Calu3 (cell line): ENCODE measurements around the gene MITD1. TPM values are rescaled to one million over a fixed set of nuclear protein-coding genes. Genes with fewer than 3 reads are reported as not detected.

Experiments
- BruUV-seq: library from RNA; stranded (reverse); fragments of 400-500 nt; replicated peaks from 2 replicates; lab custom pipeline; 2021; lab: Mats Ljungman, UMichigan
- CTCF ChIA-PET: fragments of 300-600 bp; sonication (Branson Sonifier 250); formaldehyde crosslinking; loops from one replicate; lab custom pipeline; 2022; ENCODE audit warnings: antibody characterized with exemption; lab: Charles Lee
- DNase-seq: peaks from one replicate; pipeline ENCODE4 v3.0.0; 2022
- H3K27ac Mint-ChIP-seq: one replicate; pipeline ENCODE4 v1.8.0; 2022; ENCODE audit warnings: mixed read lengths; ENCODE audit not compliant: unreplicated experiment
- H3K27me3 Mint-ChIP-seq: one replicate; pipeline ENCODE4 v1.8.0; 2022; ENCODE audit warnings: mixed read lengths; ENCODE audit not compliant: unreplicated experiment
- H3K36me3 Mint-ChIP-seq: one replicate; pipeline ENCODE4 v1.8.0; 2022; ENCODE audit warnings: mild to moderate bottlenecking, moderate library complexity, mixed read lengths; ENCODE audit not compliant: insufficient read depth, unreplicated experiment
- H3K4me1 Mint-ChIP-seq: one replicate; pipeline ENCODE4 v1.8.0; 2022; ENCODE audit warnings: mild to moderate bottlenecking, low read depth, mixed read lengths; ENCODE audit not compliant: unreplicated experiment
- H3K4me3 Mint-ChIP-seq: one replicate; pipeline ENCODE4 v1.8.0; 2022; ENCODE audit warnings: mild to moderate bottlenecking, low read depth, moderate library complexity, mixed read lengths; ENCODE audit not compliant: unreplicated experiment
- H3K9me3 Mint-ChIP-seq: one replicate; pipeline ENCODE4 v1.8.0; 2022; ENCODE audit warnings: low read depth, mixed read lengths; ENCODE audit not compliant: unreplicated experiment
- intact Hi-C: fragments of 100-400 bp; cut with micrococcal nuclease; formaldehyde crosslinking; loops from one replicate; pipeline ENCODE4 v1.10.0; 2022; ENCODE audit not compliant: unreplicated experiment
- total RNA-seq: library from RNA; stranded (reverse); gene quantifications from 2 replicates; pipeline ENCODE4 v1.2.3, GENCODE V29; 2022
- TF ChIP-seq, protein P1 (sequence below): fragments of 200-600 bp; IDR thresholded peaks from one replicate; pipeline ENCODE4 v1.8.0; 2022; ENCODE audit warnings: antibody characterized with exemption; ENCODE audit not compliant: unreplicated experiment

Gene MITD1
- total RNA-seq, 1 experiment from 2014 or later = 29.9 TPM

DNA sequence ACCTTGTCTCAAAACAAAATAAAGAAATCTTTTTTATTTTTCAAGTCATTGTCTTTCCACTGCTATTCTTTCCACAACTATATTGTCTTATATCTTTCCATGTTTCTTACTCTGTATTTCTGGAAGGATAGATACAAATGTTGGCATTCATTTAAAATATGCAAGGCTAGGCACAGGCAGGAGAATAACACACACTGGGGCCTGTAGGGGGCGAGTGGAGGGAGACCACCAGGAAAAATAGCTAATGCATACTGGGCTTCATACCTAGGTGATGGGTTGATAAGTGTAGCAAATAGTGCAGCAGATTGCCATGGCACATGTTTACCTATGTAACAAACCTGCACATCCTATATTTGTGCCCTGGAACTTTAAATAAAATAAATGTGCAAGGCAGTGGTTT, 9.7 kb upstream of the MITD1 start:
- no peaks in the 10 kb centered on the region for H3K4me1 Mint-ChIP-seq
- H3K36me3 Mint-ChIP-seq = peaks cover 10% of the 10 kb centered on the region
- no peak for DNase-seq
- no TSS peak for BruUV-seq
- CTCF ChIA-PET = interaction anchor here (0.8 kb wide), 1 partner anchor 73 kb away, joined by 8 read pairs; no protein-coding TSS in a partner anchor
- no peaks in the 10 kb centered on the region for H3K27me3 Mint-ChIP-seq
- no peak overlapping the region for H3K4me3 Mint-ChIP-seq
- TF ChIP-seq, protein P1, sequence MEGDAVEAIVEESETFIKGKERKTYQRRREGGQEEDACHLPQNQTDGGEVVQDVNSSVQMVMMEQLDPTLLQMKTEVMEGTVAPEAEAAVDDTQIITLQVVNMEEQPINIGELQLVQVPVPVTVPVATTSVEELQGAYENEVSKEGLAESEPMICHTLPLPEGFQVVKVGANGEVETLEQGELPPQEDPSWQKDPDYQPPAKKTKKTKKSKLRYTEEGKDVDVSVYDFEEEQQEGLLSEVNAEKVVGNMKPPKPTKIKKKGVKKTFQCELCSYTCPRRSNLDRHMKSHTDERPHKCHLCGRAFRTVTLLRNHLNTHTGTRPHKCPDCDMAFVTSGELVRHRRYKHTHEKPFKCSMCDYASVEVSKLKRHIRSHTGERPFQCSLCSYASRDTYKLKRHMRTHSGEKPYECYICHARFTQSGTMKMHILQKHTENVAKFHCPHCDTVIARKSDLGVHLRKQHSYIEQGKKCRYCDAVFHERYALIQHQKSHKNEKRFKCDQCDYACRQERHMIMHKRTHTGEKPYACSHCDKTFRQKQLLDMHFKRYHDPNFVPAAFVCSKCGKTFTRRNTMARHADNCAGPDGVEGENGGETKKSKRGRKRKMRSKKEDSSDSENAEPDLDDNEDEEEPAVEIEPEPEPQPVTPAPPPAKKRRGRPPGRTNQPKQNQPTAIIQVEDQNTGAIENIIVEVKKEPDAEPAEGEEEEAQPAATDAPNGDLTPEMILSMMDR = no peak
- H3K27ac Mint-ChIP-seq = no peak overlapping the region
- intact Hi-C loops = no loop called here
- no peaks in the 10 kb centered on the region for H3K9me3 Mint-ChIP-seq

DNA sequence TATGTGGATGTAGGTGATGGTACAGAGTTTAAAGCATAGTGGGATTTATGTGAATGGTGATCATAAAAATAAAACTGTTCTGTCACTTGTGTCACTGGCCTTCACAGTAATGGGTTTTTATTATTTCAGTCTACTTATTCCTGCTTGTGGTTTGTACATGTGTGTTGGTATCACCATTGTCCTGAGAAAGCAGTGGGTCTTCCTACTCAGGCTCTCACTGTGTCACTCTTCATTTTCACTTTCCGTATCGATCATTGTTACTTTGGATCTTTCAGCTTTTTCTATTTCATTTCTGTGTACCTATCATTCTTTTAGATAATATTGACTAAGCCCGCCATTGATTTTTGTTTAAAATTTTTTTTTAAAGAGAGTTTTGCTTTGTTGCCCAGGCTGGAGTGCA, 7.5 kb upstream of the MITD1 start:
- intact Hi-C loops = no loop called here
- TF ChIP-seq, protein P1 = no peak
- no TSS peak for BruUV-seq
- H3K36me3 Mint-ChIP-seq = peaks cover 10% of the 10 kb centered on the region
- CTCF ChIA-PET = no interaction called here
- DNase-seq = no peak
- H3K4me3 Mint-ChIP-seq = no peak overlapping the region
- H3K27ac Mint-ChIP-seq = no peak overlapping the region
- no peaks in the 10 kb centered on the region for H3K27me3 Mint-ChIP-seq
- H3K4me1 Mint-ChIP-seq = peaks cover 2% of the 10 kb centered on the region
- no peaks in the 10 kb centered on the region for H3K9me3 Mint-ChIP-seq

DNA sequence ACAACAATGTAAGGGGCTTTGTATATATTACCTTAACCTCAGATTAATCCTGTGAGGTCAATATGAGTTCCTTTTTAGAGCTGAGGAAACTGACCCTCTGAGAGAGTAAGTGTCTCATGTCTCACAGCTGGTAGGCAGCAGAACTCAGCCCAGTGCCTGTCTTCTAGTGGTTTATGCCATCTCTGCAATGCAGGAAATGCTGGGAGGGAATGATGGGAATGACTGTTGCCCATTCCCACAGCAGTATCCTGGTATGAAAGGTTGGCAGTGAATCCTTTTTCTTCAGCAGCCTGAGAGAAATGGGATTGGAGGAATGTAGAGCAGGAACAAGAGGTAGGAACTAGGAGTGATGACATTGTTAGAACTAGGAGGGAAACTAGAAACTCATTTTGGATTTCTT, 6.2 kb upstream of the MITD1 start:
- no TSS peak for BruUV-seq
- no peaks in the 10 kb centered on the region for H3K9me3 Mint-ChIP-seq

DNA sequence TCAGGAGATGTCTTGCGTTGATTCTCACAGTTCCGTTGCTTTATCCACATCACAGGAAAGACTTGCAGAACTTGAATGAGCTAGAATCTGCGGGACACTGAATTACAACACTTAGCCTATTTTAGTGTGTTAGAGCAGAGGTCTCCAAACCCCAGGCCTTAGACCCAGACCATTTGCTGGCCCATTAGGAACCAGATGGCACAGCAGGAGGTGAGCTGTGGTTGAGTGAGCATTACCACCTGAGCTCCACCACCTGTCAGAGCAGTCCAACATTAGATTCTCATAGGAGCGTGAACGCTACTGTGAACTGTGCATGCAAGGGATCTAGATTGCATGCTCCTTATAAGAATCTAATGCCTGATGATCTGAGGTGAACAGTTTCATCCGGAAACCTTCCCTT, 4.0 kb upstream of the MITD1 start:
- CTCF ChIA-PET = no interaction called here
- intact Hi-C loops = loop anchor here (5.0 kb wide), 1 partner anchor 302 kb away; no protein-coding TSS in a partner anchor
- BruUV-seq = no TSS peak
- H3K36me3 Mint-ChIP-seq = peaks cover 37% of the 10 kb centered on the region
- no peaks in the 10 kb centered on the region for H3K27me3 Mint-ChIP-seq
- H3K4me1 Mint-ChIP-seq = peaks cover 19% of the 10 kb centered on the region
- DNase-seq = no peak
- TF ChIP-seq, protein P1 = no peak
- no peak overlapping the region for H3K4me3 Mint-ChIP-seq
- no peak overlapping the region for H3K27ac Mint-ChIP-seq
- no peaks in the 10 kb centered on the region for H3K9me3 Mint-ChIP-seq

More for the DNA sequence above, 6.2 kb upstream of the MITD1 start:
- CTCF ChIA-PET = no interaction called here
- H3K27ac Mint-ChIP-seq = no peak overlapping the region
- H3K4me1 Mint-ChIP-seq = peaks cover 12% of the 10 kb centered on the region
- peaks cover 21% of the 10 kb centered on the region for H3K36me3 Mint-ChIP-seq
- intact Hi-C loops = no loop called here
- no peaks in the 10 kb centered on the region for H3K27me3 Mint-ChIP-seq
- TF ChIP-seq, protein P1 = no peak
- no peak overlapping the region for H3K4me3 Mint-ChIP-seq
- DNase-seq = no peak
